ENCODE results near the gene FLNA.
A peak's percentile ranks its signal among the peaks of the same experiment; 100 is the strongest.

The FLNA gene

GRCh38 chrX:154332561-154332960 is 41.9 kb downstream of the FLNA start:
- DNase-seq = no peak

- no peak for DNase-seq
These were observed 45.1 kb downstream of the FLNA start for GRCh38 chrX:154329294-154329693.

- no peak for DNase-seq
These were observed 45.8 kb downstream of the FLNA start for GRCh38 chrX:154328646-154329045.

GRCh38 chrX:154327038-154327820 is 47.2 kb downstream of the FLNA start:
- no peak for DNase-seq

GRCh38 chrX:154325541-154325940 is 48.9 kb downstream of the FLNA start:
- no peak for DNase-seq

- DNase-seq = no peak
These were observed 50.9 kb downstream of the FLNA start for GRCh38 chrX:154323537-154323936.

- DNase-seq = no peak
These were observed 51.5 kb downstream of the FLNA start for GRCh38 chrX:154322890-154323289.

- no peak for DNase-seq
These were observed 52.8 kb downstream of the FLNA start for GRCh38 chrX:154321594-154321993.

- no peak for DNase-seq
These were observed 53.3 kb downstream of the FLNA start for GRCh38 chrX:154321152-154321551.

- no peak for DNase-seq
These were observed 54.0 kb downstream of the FLNA start for GRCh38 chrX:154320406-154320805.

GRCh38 chrX:154317391-154317995 is 56.9 kb downstream of the FLNA start:
- DNase-seq = no peak

GRCh38 chrX:154315416-154315815 is 59.0 kb downstream of the FLNA start:
- no peak for DNase-seq

GRCh38 chrX:154313147-154313546 is 61.3 kb downstream of the FLNA start:
- DNase-seq = no peak

GRCh38 chrX:154312116-154312515 is 62.3 kb downstream of the FLNA start:
- no peak for DNase-seq

- no peak for DNase-seq
These were observed 63.6 kb downstream of the FLNA start for GRCh38 chrX:154310616-154311536.

GRCh38 chrX:154309041-154309775 is 65.2 kb downstream of the FLNA start:
- no peak for DNase-seq

- peak; percentile 82 for DNase-seq
These were observed 66.1 kb downstream of the FLNA start for GRCh38 chrX:154308108-154308946.

- DNase-seq = no peak
These were observed 67.2 kb downstream of the FLNA start for GRCh38 chrX:154307202-154307601.

- no peak for DNase-seq
These were observed 68.8 kb downstream of the FLNA start for GRCh38 chrX:154305541-154306205.

- DNase-seq = no peak
These were observed 69.6 kb downstream of the FLNA start for GRCh38 chrX:154304846-154305245.

GRCh38 chrX:154303476-154303875 is 71.0 kb downstream of the FLNA start:
- no peak for DNase-seq
